GM12878 (cell line): ENCODE data around the gene NPAS2. TPM values are rescaled to one million over a fixed set of nuclear protein-coding genes. Genes with fewer than 3 reads are reported as not detected.

ENCODE experiments used
- ATAC-seq: fragments of 200-7000 bp; cut with Tn5 transposase; 3 replicates; pipeline ENCODE4 v1.9.1; 2020; ENCODE audit warnings: mild to moderate bottlenecking, moderate library complexity
- BruUV-seq: library from RNA; stranded (reverse); fragments of 400-500 nt; replicated peaks from 2 replicates; lab custom pipeline; 2021; lab: Mats Ljungman, UMichigan
- CTCF ChIA-PET: fragments of 300-600 bp; sonication (Branson Sonifier 250); formaldehyde crosslinking; extraction: SDS; loops from one replicate; lab custom pipeline; 2021; ENCODE audit warnings: inconsistent platforms; lab: Yijun Ruan, JAX
- POLR2A ChIA-PET: fragments of 350-600 bp; formaldehyde crosslinking; extraction: SDS; loops from one replicate; lab custom pipeline; 2021; ENCODE audit warnings: inconsistent platforms; lab: Charles Lee
- RAD21 ChIA-PET: fragments of 300-600 bp; sonication (Branson Sonifier 250); formaldehyde crosslinking; loops from one replicate; lab custom pipeline; 2023; ENCODE audit warnings: antibody characterized with exemption; ENCODE audit not compliant: unreplicated experiment; lab: Charles Lee
- SMC1A ChIA-PET: fragments of 300-600 bp; sonication (Branson Sonifier 250); formaldehyde crosslinking; loops from one replicate; lab custom pipeline; 2023; ENCODE audit not compliant: unreplicated experiment, uncharacterized antibody; lab: Charles Lee
- DNase-seq: peaks from one replicate; pipeline ENCODE4 v3.0.0-alpha.2; 2011; ENCODE audit warnings: low read depth, low spot score
- FAIRE-seq: peaks from 3 replicates; lab custom pipeline; 2011; peaks lifted over from hg19 to GRCh38; lab: Jason Lieb, UNC
- H2AFZ ChIP-seq: 2 replicates; pipeline ENCODE4 v1.6.0; 2011; ENCODE audit warnings: low read depth, low read length, control low read depth; ENCODE audit not compliant: control insufficient read depth
- H3K27ac ChIP-seq: 2 replicates; pipeline ENCODE4 v1.5.1; 2011; ENCODE audit warnings: control low read depth; ENCODE audit not compliant: control insufficient read depth, insufficient read depth
- H3K27me3 ChIP-seq, 2 experiments: replicated peaks in 1 of 2; 2 replicates each; pipeline versions ENCODE4 v1.6.0 to v1.6.1; 2011; ENCODE audit warnings: low read length in 1 of 2; ENCODE audit not compliant: control insufficient read depth in 2 of 2, insufficient read depth in 2 of 2
- H3K36me3 ChIP-seq, 2 experiments: 2 replicates each; pipeline ENCODE4 v1.5.1; 2011; ENCODE audit warnings: low read length in 1 of 2; ENCODE audit not compliant: control insufficient read depth in 2 of 2, insufficient read depth in 2 of 2
- H3K4me1 ChIP-seq: 2 replicates; pipeline ENCODE4 v1.6.1; 2011; ENCODE audit warnings: mild to moderate bottlenecking, low read length, moderate library complexity, mixed read lengths; ENCODE audit not compliant: control insufficient read depth, insufficient read depth
- H3K4me2 ChIP-seq: 2 replicates; pipeline ENCODE4 v1.6.0; 2011; ENCODE audit warnings: control low read depth; ENCODE audit not compliant: control insufficient read depth, insufficient read depth
- H3K4me3 ChIP-seq: fragments of 200-600 bp; sonication (generic); 2 replicates; pipeline ENCODE4 v1.5.1; 2016
- H3K79me2 ChIP-seq: 2 replicates; pipeline ENCODE4 v1.6.0; 2011; ENCODE audit warnings: low read length; ENCODE audit not compliant: control insufficient read depth, insufficient read depth
- H3K9ac ChIP-seq: 2 replicates; pipeline ENCODE4 v1.8.0; 2011; ENCODE audit warnings: low read length, control low read depth, mixed read lengths; ENCODE audit not compliant: control insufficient read depth, insufficient read depth
- H3K9me3 ChIP-seq: replicated peaks from 3 replicates; pipeline ENCODE4 v1.5.1; 2011; ENCODE audit warnings: mild to moderate bottlenecking, low read length; ENCODE audit not compliant: control insufficient read depth, insufficient read depth
- H4K20me1 ChIP-seq: 2 replicates; pipeline ENCODE4 v1.6.0; 2011; ENCODE audit not compliant: control insufficient read depth, insufficient read depth
- CTCF ChIP-seq, 3 experiments: IDR thresholded peaks in 2 of 3; conservative IDR thresholded peaks in 1 of 3; 2 replicates each; pipeline ENCODE4 v1.5.1; 2011; ENCODE audit warnings: low read depth in 3 of 3, low read length in 3 of 3, mild to moderate bottlenecking in 3 of 3, control low read depth in 2 of 3, moderate library complexity in 2 of 3, inconsistent platforms in 1 of 3, mixed read lengths in 1 of 3; ENCODE audit not compliant: control insufficient read depth in 2 of 3, insufficient read depth in 1 of 3; ENCODE audit errors: extremely low read depth in 1 of 3
- HDGF ChIP-seq: fragments of 450-650 bp; IDR thresholded peaks from 2 replicates; pipeline ENCODE4 v1.6.1; 2016; ENCODE audit warnings: antibody characterized with exemption
- IRF4 ChIP-seq: IDR thresholded peaks from 2 replicates; pipeline ENCODE4 v1.6.1; 2011; ENCODE audit warnings: low read depth, low read length
- MEF2B ChIP-seq: fragments of 450-650 bp; IDR thresholded peaks from 2 replicates; pipeline ENCODE4 v1.6.1; 2018; ENCODE audit warnings: mild to moderate bottlenecking, moderate library complexity; ENCODE audit not compliant: partially characterized antibody, poor library complexity, severe bottlenecking
- NFYA ChIP-seq: IDR thresholded peaks from 2 replicates; pipeline ENCODE4 v1.6.1; 2011; ENCODE audit warnings: low read depth, mild to moderate bottlenecking, low read length, improper control_type of control experiment, borderline replicate concordance
- PAX5 ChIP-seq: IDR thresholded peaks from 2 replicates; pipeline ENCODE4 v1.6.1; 2011; ENCODE audit warnings: low read depth, low read length, borderline replicate concordance
- PML ChIP-seq: IDR thresholded peaks from 2 replicates; pipeline ENCODE4 v1.6.1; 2012; ENCODE audit warnings: low read length, inconsistent platforms
- RCOR1 ChIP-seq: conservative IDR thresholded peaks from 2 replicates; pipeline ENCODE4 v1.6.1; 2012; ENCODE audit warnings: low read depth, low read length, improper control_type of control experiment
- RFX5 ChIP-seq: IDR thresholded peaks from 2 replicates; pipeline ENCODE4 v1.6.1; 2011; ENCODE audit warnings: low read depth, low read length, improper control_type of control experiment
- SUPT20H ChIP-seq: IDR thresholded peaks from 2 replicates; pipeline ENCODE4 v1.6.1; 2011; ENCODE audit warnings: low read depth, mild to moderate bottlenecking, low read length, moderate library complexity, borderline replicate concordance; ENCODE audit not compliant: control insufficient read depth
- YY1 ChIP-seq: IDR thresholded peaks from 2 replicates; pipeline ENCODE4 v1.6.1; 2011; ENCODE audit warnings: low read depth, mild to moderate bottlenecking, low read length
- WGBS: methylation state at CpG from one replicate; pipeline ENCODE4 v1.1.6; 2016; ENCODE audit warnings: low lambda C conversion rate; ENCODE audit not compliant: insufficient replicate concordance, insufficient coverage; ENCODE audit errors: missing lambda C conversion rate; 5-methylcytosine and 5-hydroxymethylcytosine counted together
- in situ Hi-C: fragments of 300-500 bp; cut with MboI; formaldehyde crosslinking; loops from 9 replicates; pipeline ENCODE4 v1.14.3; 2018; ENCODE audit warnings: mixed read lengths
- intact Hi-C: fragments of 100-400 bp; cut with micrococcal nuclease; formaldehyde crosslinking; loops from one replicate; pipeline ENCODE4 v1.14.2; 2022; ENCODE audit not compliant: unreplicated experiment
- polyA plus RNA-seq, 11 experiments: library from polyadenylated mRNA; depleted of rRNA in 4 of 11; unstranded in 6 of 11; stranded (reverse) in 5 of 11; fragments of >200 nt; fragmentation: Nextera tagmentation in 4 of 11; fragmentation: Illumina TruSeq in 1 of 11; extraction: Ambion mirVana in 4 of 11; extraction: Trizol in 1 of 11; gene quantifications; 1 replicate in 1 of 11; 2 replicates in 10 of 11; pipeline versions ENCODE4 v1.2.1 to v1.2.3, GENCODE V29; 2011 to 2016; ENCODE audit warnings: inconsistent platforms in 2 of 11, missing spikeins in 2 of 11, low read depth in 1 of 11
- total RNA-seq, 4 experiments: library from RNA; depleted of rRNA in 3 of 4; stranded (reverse); fragments of >200 nt in 3 of 4; fragmentation: Illumina TruSeq in 1 of 4; extraction: Trizol in 1 of 4; gene quantifications; 2 replicates each; pipeline versions ENCODE4 v1.2.1 to v1.2.3, GENCODE V29; 2013 to 2021

The NPAS2 gene
- total and polyA plus RNA-seq, 10 of the 15 experiments (the other 5 are each of a cell fraction or from before 2014, with no cell fraction given): 0.08 TPM; not detected in 9

GRCh38 chr2:101027852-101028251 is 207.9 kb downstream of the NPAS2 start:
- TF ChIP-seq IRF4 (no peak), NFYA (no peak), HDGF (no peak), RCOR1 (no peak), YY1 (no peak), PAX5 (no peak), PML (no peak), CTCF (IDR thresholded peaks at IDR 0.05 in 2 of 3, conservative IDR thresholded peaks at IDR 0.05 in 1 of 3; ENCODE audit: control insufficient read depth in 2 of 3, extremely low read depth in 1 of 3, insufficient read depth in 1 of 3, low read depth in 3 of 3, low read length in 3 of 3) (no peak), RFX5 (no peak), MEF2B (no peak), SUPT20H (no peak)
- TF ChIP-seq, all 136 proteins: peak for 0
- Histone ChIP-seq H3K4me3 (no peak overlapping the region), H3K9ac (no peak overlapping the region), H4K20me1 (no peaks in the 10 kb centered on the region), H3K9me3 (no peaks in the 10 kb centered on the region), H2AFZ (no peak overlapping the region), H3K4me1 (no peaks in the 10 kb centered on the region), H3K79me2 (no peaks in the 10 kb centered on the region), H3K36me3 (no peaks in the 10 kb centered on the region; a peak in 1 of 4 replicates), H3K4me2 (no peak overlapping the region), H3K27ac (no peak overlapping the region), H3K27me3 (no peaks in the 10 kb centered on the region)
- in situ Hi-C loops (no loop called here), intact Hi-C loops (no loop called here)
- CTCF ChIA-PET: interaction anchor here (0.9 to 1.7 kb wide), 3 partner anchors 15 to 134 kb away, joined by 3 to 4 read pairs (median 4); no protein-coding TSS in a partner anchor
- DNase-seq (no peak), ATAC-seq (no peak), FAIRE-seq (no peak)
- SMC1A ChIA-PET: interaction anchor here (1.3 to 1.4 kb wide), 2 partner anchors 9 to 15 kb away, joined by 3 to 4 read pairs; no protein-coding TSS in a partner anchor
- POLR2A ChIA-PET: no interaction called here
- RAD21 ChIA-PET: no interaction called here
- 92% methylated on average over 8 of the region's 8 CpGs for WGBS
- no TSS peak for BruUV-seq
